IMR-90 (cell line): Measurements from ENCODE around the gene ADD2. TPM values are rescaled to one million over a fixed set of nuclear protein-coding genes. Genes with fewer than 3 reads are reported as not detected.

ENCODE experiments used
- ATAC-seq: fragments of 200-7000 bp; cut with Tn5 transposase; 2 replicates; pipeline ENCODE4 v1.9.1; 2020; ENCODE audit warnings: low read depth, mild to moderate bottlenecking, moderate library complexity
- BruUV-seq: library from RNA; stranded (reverse); fragments of 400-500 nt; replicated peaks from 2 replicates; lab custom pipeline; 2021; lab: Mats Ljungman, UMichigan
- CTCF ChIA-PET: fragments of 300-600 bp; formaldehyde crosslinking; extraction: SDS; loops from one replicate; lab custom pipeline; 2021; ENCODE audit warnings: antibody characterized with exemption; lab: Yijun Ruan, JAX
- POLR2A ChIA-PET: fragments of 300-600 bp; sonication (Branson Sonifier 250); formaldehyde crosslinking; loops from one replicate; lab custom pipeline; 2022; ENCODE audit warnings: antibody characterized with exemption; ENCODE audit not compliant: unreplicated experiment; lab: Charles Lee
- DNase-seq: peaks from one replicate; pipeline ENCODE4 v3.0.0; 2013
- H2AFZ ChIP-seq: replicated peaks from 2 replicates; pipeline ENCODE3; 2013; ENCODE audit warnings: low read length, mild to moderate bottlenecking; ENCODE audit not compliant: poor library complexity
- H2AK5ac ChIP-seq: 2 replicates; pipeline ENCODE4 v1.6.1; 2013; ENCODE audit warnings: low read depth, low read length, inconsistent platforms
- H2AK9ac ChIP-seq: replicated peaks from 2 replicates; pipeline ENCODE3; 2013; ENCODE audit warnings: mild to moderate bottlenecking, low read depth, low read length, moderate library complexity; ENCODE audit not compliant: poor library complexity
- H2BK120ac ChIP-seq: 2 replicates; pipeline ENCODE4 v1.6.1; 2013; ENCODE audit warnings: low read depth, low read length, inconsistent platforms
- H2BK15ac ChIP-seq: 3 replicates; pipeline ENCODE4 v1.6.1; 2013; ENCODE audit warnings: low read depth, low read length, inconsistent platforms
- H2BK20ac ChIP-seq: 2 replicates; pipeline ENCODE4 v1.6.1; 2013; ENCODE audit warnings: low read depth, mild to moderate bottlenecking, inconsistent platforms, low read length, moderate library complexity
- H2BK5ac ChIP-seq: 2 replicates; pipeline ENCODE4 v1.6.1; 2013; ENCODE audit warnings: mild to moderate bottlenecking, low read depth, low read length, inconsistent platforms; ENCODE audit not compliant: poor library complexity, severe bottlenecking
- H3K14ac ChIP-seq: replicated peaks from 2 replicates; pipeline ENCODE4 v1.6.1; 2013; ENCODE audit warnings: low read depth, low read length, inconsistent platforms
- H3K18ac ChIP-seq: 2 replicates; pipeline ENCODE4 v1.6.1; 2013; ENCODE audit warnings: low read depth, low read length, control low read depth
- H3K23ac ChIP-seq: 2 replicates; pipeline ENCODE4 v1.6.1; 2013; ENCODE audit warnings: low read depth, low read length, inconsistent platforms
- H3K27ac ChIP-seq: 2 replicates; pipeline ENCODE4 v1.5.1; 2013; ENCODE audit warnings: mild to moderate bottlenecking, control low read depth, low read length; ENCODE audit not compliant: insufficient read depth
- H3K27me3 ChIP-seq: 2 replicates; pipeline ENCODE4 v1.6.1; 2013; ENCODE audit warnings: low read length; ENCODE audit not compliant: control insufficient read depth, insufficient read depth
- H3K36me3 ChIP-seq: 2 replicates; pipeline ENCODE4 v1.6.1; 2013; ENCODE audit warnings: low read length, mixed read lengths; ENCODE audit not compliant: control insufficient read depth, insufficient read depth
- H3K4ac ChIP-seq: 2 replicates; pipeline ENCODE4 v1.6.1; 2013; ENCODE audit warnings: low read depth, low read length, inconsistent platforms
- H3K4me1 ChIP-seq: 2 replicates; pipeline ENCODE4 v1.6.1; 2013; ENCODE audit warnings: low read length, mixed read lengths; ENCODE audit not compliant: control insufficient read depth, insufficient read depth
- H3K4me2 ChIP-seq: 2 replicates; pipeline ENCODE4 v1.6.1; 2013; ENCODE audit warnings: low read depth, mild to moderate bottlenecking, control low read depth, low read length, moderate library complexity
- H3K4me3 ChIP-seq: 2 replicates; pipeline ENCODE4 v1.5.1; 2013; ENCODE audit warnings: low read depth, mild to moderate bottlenecking, control low read depth, low read length, moderate library complexity; ENCODE audit not compliant: insufficient read depth
- H3K56ac ChIP-seq: 2 replicates; pipeline ENCODE4 v1.6.1; 2013; ENCODE audit warnings: low read length, inconsistent platforms; ENCODE audit not compliant: insufficient read depth; ENCODE audit errors: extremely low read depth
- H3K79me1 ChIP-seq, 2 experiments: 2 replicates each; pipeline ENCODE4 v1.6.1; 2013; ENCODE audit warnings: low read length in 2 of 2, inconsistent platforms in 1 of 2, low read depth in 1 of 2
- H3K9ac ChIP-seq: 2 replicates; pipeline ENCODE4 v1.6.1; 2013; ENCODE audit warnings: low read depth, low read length, control low read depth
- H3K9me1 ChIP-seq: 2 replicates; pipeline ENCODE4 v1.6.1; 2013; ENCODE audit warnings: low read length, inconsistent platforms; ENCODE audit not compliant: insufficient read depth
- H3K9me3 ChIP-seq: 2 replicates; pipeline ENCODE4 v1.6.1; 2013; ENCODE audit warnings: low read length; ENCODE audit not compliant: control insufficient read depth, insufficient read depth
- H4K20me1 ChIP-seq: 2 replicates; pipeline ENCODE4 v1.6.1; 2013; ENCODE audit warnings: low read length, inconsistent platforms; ENCODE audit not compliant: insufficient read depth
- H4K5ac ChIP-seq: 2 replicates; pipeline ENCODE4 v1.6.1; 2013; ENCODE audit warnings: mild to moderate bottlenecking, low read depth, low read length, control low read depth
- H4K8ac ChIP-seq, 2 experiments: 2 replicates each; pipeline ENCODE4 v1.6.1; 2013; ENCODE audit warnings: low read depth in 2 of 2, low read length in 2 of 2, control low read depth in 1 of 2, inconsistent platforms in 1 of 2
- H4K91ac ChIP-seq: 2 replicates; pipeline ENCODE4 v1.6.1; 2013; ENCODE audit warnings: low read depth, low read length, inconsistent platforms; ENCODE audit not compliant: insufficient read depth
- BHLHE40 ChIP-seq: fragments of 150-350 bp; IDR thresholded peaks from 2 replicates; pipeline ENCODE4 v1.6.1; 2016; ENCODE audit warnings: mild to moderate bottlenecking, low read depth, low read length
- CEBPB ChIP-seq: IDR thresholded peaks from 2 replicates; pipeline ENCODE4 v1.6.1; 2012; ENCODE audit warnings: low read depth, low read length, improper control_type of control experiment
- CHD1 ChIP-seq: IDR thresholded peaks from 2 replicates; pipeline ENCODE4 v1.6.1; 2012; ENCODE audit warnings: low read depth, low read length, improper control_type of control experiment
- FOS ChIP-seq: fragments of 150-350 bp; IDR thresholded peaks from 2 replicates; pipeline ENCODE4 v1.6.1; 2016; ENCODE audit warnings: low read depth, low read length
- MAFK ChIP-seq: IDR thresholded peaks from 2 replicates; pipeline ENCODE4 v1.6.1; 2012; ENCODE audit warnings: low read depth, low read length, improper control_type of control experiment
- MAZ ChIP-seq: IDR thresholded peaks from 2 replicates; pipeline ENCODE4 v1.6.1; 2012; ENCODE audit warnings: low read depth, mild to moderate bottlenecking, low read length, improper control_type of control experiment, moderate library complexity, borderline replicate concordance
- NFE2L2 ChIP-seq: fragments of 150-350 bp; IDR thresholded peaks from 2 replicates; pipeline ENCODE4 v1.6.1; 2016; ENCODE audit warnings: low read depth, mild to moderate bottlenecking, low read length
- RAD21 ChIP-seq: IDR thresholded peaks from 2 replicates; pipeline ENCODE4 v1.6.1; 2012; ENCODE audit warnings: low read length, improper control_type of control experiment
- RCOR1 ChIP-seq: IDR thresholded peaks from 2 replicates; pipeline ENCODE4 v1.6.1; 2012; ENCODE audit warnings: mild to moderate bottlenecking, low read length, improper control_type of control experiment; ENCODE audit not compliant: insufficient replicate concordance
- RFX5 ChIP-seq: IDR thresholded peaks from 2 replicates; pipeline ENCODE4 v1.8.0; 2012; ENCODE audit warnings: low read depth, mild to moderate bottlenecking, low read length, moderate library complexity
- SMC3 ChIP-seq: fragments of 150-350 bp; IDR thresholded peaks from 2 replicates; pipeline ENCODE4 v1.6.1; 2016; ENCODE audit warnings: low read depth, mild to moderate bottlenecking, antibody characterized with exemption, low read length, moderate library complexity
- WGBS, 2 experiments: methylation state at CpG; one replicate each; pipeline versions ENCODE4 v1.1.5 to v1.1.7; 2013; ENCODE audit warnings: missing lambda C conversion rate in 2 of 2; ENCODE audit not compliant: insufficient read length in 1 of 2; ENCODE audit errors: extremely low coverage in 2 of 2; 5-methylcytosine and 5-hydroxymethylcytosine counted together
- dilution Hi-C: fragments of 300-500 bp; cut with HindIII; formaldehyde crosslinking; loops from one replicate; pipeline ENCODE4 v1.14.3; 2018; ENCODE audit warnings: low sequenced_read_pairs; ENCODE audit not compliant: unreplicated experiment
- in situ Hi-C: fragments of 300-500 bp; cut with MboI; formaldehyde crosslinking; loops from 3 replicates; pipeline ENCODE4 v1.14.3; 2019; ENCODE audit warnings: low sequenced_read_pairs, inconsistent platforms, mixed read lengths
- intact Hi-C: fragments of 100-400 bp; cut with micrococcal nuclease; formaldehyde crosslinking; loops from 2 replicates; pipeline ENCODE4 v1.10.0; 2022
- polyA plus RNA-seq, 3 experiments: library from polyadenylated mRNA; depleted of rRNA; stranded (reverse); fragments of >200 nt; gene quantifications; 2 replicates each; pipeline ENCODE4 v1.2.3, GENCODE V29; 2012; ENCODE audit warnings: low replicate concordance in 1 of 3
- total RNA-seq: library from RNA; depleted of rRNA; stranded (reverse); fragments of >200 nt; gene quantifications from 2 replicates; pipeline ENCODE4 v1.2.3, GENCODE V29; 2012
- TF ChIP-seq, protein P1 (sequence below): fragments of 150-350 bp; IDR thresholded peaks from 2 replicates; pipeline ENCODE4 v1.6.1; 2016; ENCODE audit warnings: low read depth, mild to moderate bottlenecking, low read length, moderate library complexity, borderline replicate concordance
- TF ChIP-seq, protein P2 (sequence below): conservative IDR thresholded peaks from 2 replicates; pipeline ENCODE4 v1.5.1; 2012; ENCODE audit warnings: mild to moderate bottlenecking, low read depth, low read length, improper control_type of control experiment

ADD2 gene
- total and polyA plus RNA-seq, 2 of the 4 experiments (the other 2 are of a cell fraction) = not detected

GRCh38 chr2:70716131-70716743, 51.8 kb downstream of the ADD2 start:
- H4K5ac ChIP-seq = no peak overlapping the region
- H3K4ac ChIP-seq = no peak overlapping the region
- in situ Hi-C loops = no loop called here
- no peak overlapping the region for H2AK9ac ChIP-seq
- no peak overlapping the region for H4K91ac ChIP-seq
- H3K9me3 ChIP-seq = no peaks in the 10 kb centered on the region
- dilution Hi-C loops = no loop called here
- intact Hi-C loops = no loop called here
- no peak overlapping the region for H3K14ac ChIP-seq
- no peaks in the 10 kb centered on the region for H3K4me1 ChIP-seq
- H3K4me2 ChIP-seq = no peak overlapping the region
- H2BK15ac ChIP-seq = no peak overlapping the region
- H3K9me1 ChIP-seq = no peaks in the 10 kb centered on the region
- no peaks in the 10 kb centered on the region for H4K20me1 ChIP-seq
- ChIA-PET POLR2A (no interaction called here), CTCF (no interaction called here)
- no peak overlapping the region for H2BK120ac ChIP-seq
- H3K23ac ChIP-seq = no peak overlapping the region
- H3K79me1 ChIP-seq = no peaks in the 10 kb centered on the region
- WGBS, 2 experiments = no CpG with 5 or more reads among the region's 7 CpGs
- H2AK5ac ChIP-seq = no peak overlapping the region
- no peak overlapping the region for H3K9ac ChIP-seq
- no peak overlapping the region for H3K4me3 ChIP-seq
- H2BK20ac ChIP-seq = no peak overlapping the region
- TF ChIP-seq, protein P1, sequence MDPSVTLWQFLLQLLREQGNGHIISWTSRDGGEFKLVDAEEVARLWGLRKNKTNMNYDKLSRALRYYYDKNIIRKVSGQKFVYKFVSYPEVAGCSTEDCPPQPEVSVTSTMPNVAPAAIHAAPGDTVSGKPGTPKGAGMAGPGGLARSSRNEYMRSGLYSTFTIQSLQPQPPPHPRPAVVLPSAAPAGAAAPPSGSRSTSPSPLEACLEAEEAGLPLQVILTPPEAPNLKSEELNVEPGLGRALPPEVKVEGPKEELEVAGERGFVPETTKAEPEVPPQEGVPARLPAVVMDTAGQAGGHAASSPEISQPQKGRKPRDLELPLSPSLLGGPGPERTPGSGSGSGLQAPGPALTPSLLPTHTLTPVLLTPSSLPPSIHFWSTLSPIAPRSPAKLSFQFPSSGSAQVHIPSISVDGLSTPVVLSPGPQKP = no peak
- TF ChIP-seq RCOR1 = no peak
- no peak for TF ChIP-seq CHD1
- TF ChIP-seq FOS = no peak
- TF ChIP-seq SMC3 = no peak
- TF ChIP-seq CEBPB = no peak
- TF ChIP-seq NFE2L2 = no peak
- TF ChIP-seq RFX5 = no peak
- TF ChIP-seq RAD21 = no peak
- TF ChIP-seq BHLHE40 = no peak
- TF ChIP-seq, protein P2, sequence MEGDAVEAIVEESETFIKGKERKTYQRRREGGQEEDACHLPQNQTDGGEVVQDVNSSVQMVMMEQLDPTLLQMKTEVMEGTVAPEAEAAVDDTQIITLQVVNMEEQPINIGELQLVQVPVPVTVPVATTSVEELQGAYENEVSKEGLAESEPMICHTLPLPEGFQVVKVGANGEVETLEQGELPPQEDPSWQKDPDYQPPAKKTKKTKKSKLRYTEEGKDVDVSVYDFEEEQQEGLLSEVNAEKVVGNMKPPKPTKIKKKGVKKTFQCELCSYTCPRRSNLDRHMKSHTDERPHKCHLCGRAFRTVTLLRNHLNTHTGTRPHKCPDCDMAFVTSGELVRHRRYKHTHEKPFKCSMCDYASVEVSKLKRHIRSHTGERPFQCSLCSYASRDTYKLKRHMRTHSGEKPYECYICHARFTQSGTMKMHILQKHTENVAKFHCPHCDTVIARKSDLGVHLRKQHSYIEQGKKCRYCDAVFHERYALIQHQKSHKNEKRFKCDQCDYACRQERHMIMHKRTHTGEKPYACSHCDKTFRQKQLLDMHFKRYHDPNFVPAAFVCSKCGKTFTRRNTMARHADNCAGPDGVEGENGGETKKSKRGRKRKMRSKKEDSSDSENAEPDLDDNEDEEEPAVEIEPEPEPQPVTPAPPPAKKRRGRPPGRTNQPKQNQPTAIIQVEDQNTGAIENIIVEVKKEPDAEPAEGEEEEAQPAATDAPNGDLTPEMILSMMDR = no peak
- no peak for TF ChIP-seq MAFK
- no peak for TF ChIP-seq MAZ
- H3K27ac ChIP-seq = no peak overlapping the region
- no peak overlapping the region for H4K8ac ChIP-seq
- no peak overlapping the region for H2AFZ ChIP-seq
- BruUV-seq = no TSS peak
- H3K18ac ChIP-seq = no peak overlapping the region
- DNase-seq (no peak), ATAC-seq (no peak)
- no peak overlapping the region for H3K56ac ChIP-seq
- 0 out of 2 replicates have a peak, but pooled peaks cover 3% of the 10 kb centered on the region for H3K27me3 ChIP-seq
- no peak overlapping the region for H2BK5ac ChIP-seq
- no peaks in the 10 kb centered on the region for H3K36me3 ChIP-seq
